HL-60/S4 (cell line): Measurements from ENCODE around the gene GNB5.
"Not testable (repeated sequence)": the region's sequence is repeated elsewhere in the genome, so short reads cannot be mapped to it uniquely, and the experiment has no call there.

ENCODE experiments used
- in situ Hi-C: fragments of 300-500 bp; cut with MboI; formaldehyde crosslinking; loops from 2 replicates; pipeline ENCODE4 v1.14.3; 2022; ENCODE audit warnings: low sequenced_read_pairs

The GNB5 gene

DNA sequence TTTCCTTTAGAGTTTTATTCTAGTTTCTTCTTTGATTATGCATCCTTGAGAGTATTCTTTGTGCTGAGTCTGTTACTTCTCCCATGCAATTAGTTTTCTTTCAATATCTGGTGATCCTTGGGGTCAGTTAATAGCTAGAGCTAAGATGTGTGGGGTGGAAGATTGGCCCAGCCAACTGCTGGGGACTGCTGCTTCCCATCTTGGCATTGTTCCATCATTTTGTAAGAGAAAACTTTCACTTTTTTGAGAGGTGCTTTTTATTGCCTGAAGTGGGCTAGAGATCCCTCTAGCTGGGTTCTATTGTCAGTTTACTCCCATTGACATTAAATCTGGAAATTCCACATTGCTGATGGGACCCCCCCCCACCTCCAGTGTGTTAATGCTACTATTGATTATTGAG is 94.0 kb downstream of the GNB5 start:
- in situ Hi-C loops: no loop called here

DNA sequence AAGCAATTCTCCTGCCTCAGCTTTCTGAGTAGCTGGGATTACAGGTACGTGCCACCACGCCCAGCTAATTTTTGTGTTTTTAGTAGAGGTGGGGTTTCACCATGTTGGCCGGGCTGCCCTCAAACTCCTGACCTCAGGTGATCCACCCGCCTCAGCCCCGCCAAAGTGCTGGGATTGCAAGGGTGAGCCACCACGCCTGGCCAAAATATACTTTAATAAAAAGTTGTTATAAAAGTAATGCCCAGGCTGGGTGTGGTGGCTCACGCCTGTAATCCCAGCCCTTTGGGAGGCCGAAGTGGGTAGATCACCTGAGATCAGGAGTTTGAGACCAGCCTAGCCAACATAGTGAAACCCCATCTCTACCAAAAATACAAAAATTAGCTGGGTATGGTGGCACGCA is 94.7 kb downstream of the GNB5 start:
- in situ Hi-C loops: not testable (repeated sequence)

DNA sequence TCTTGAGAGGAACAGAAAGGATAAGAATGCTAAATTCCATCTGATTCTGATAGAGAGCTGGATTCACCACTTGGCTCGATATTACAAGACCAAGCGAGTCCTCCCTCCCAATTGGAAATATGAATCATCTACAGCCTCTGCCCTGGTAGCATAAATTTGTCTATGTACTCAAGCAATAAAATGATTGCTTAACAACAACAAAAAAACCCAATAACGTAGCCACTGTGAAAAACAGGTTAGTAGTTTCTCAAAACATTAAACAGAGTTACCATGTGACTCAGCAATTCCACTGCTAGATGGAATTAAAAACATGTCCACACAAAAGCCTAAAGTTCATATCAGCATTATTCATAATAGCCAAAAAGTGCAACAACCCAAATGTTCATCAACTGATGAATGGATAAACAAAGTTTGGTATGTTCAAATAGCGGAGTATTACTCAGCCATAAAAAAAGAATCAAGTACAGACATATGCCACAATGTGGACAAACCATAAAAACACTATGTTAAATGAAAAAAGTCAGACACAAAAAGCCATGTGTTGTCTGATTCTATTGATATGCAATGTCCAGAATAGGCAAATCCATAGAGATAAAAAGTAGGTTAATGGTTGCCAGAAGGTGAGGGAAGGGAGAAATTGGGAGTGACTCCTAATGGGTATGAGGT is 95.5 kb downstream of the GNB5 start:
- in situ Hi-C loops: no loop called here

DNA sequence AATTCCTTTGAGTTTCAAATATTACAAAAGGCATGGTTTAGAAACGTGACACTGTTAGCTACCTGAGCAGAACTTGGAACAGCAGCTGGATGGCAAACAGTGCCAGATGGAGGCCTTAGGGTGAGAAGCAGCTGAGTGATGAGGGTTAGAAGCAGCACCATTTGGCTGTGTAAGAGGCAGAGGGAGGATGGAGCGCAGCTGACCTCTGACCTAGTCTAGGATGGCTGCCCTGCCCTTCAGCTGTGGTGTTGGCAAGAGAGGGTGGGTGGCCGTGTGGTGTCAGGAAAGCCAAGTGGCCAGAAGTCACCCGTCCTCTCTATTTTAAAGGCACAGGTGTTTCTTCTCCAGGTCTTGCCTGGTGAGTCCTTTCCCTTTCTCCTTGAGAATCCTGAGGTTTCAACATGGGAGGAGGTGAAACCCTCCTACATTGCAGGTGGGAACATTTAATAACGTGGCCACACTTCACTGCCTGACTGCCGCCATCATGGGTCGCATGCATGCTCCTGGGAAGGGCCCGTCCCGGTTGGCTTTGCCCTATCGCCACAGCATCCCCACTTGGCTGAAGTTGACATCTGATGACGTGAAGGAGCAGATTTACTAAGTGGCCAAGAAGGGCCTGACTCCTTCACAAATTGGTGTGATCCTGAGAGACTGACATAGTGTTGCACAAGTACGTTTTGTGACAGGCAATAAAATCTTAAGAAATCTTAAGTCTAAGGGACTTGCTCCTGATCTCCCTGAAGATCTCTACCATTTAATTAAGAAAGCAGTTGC is 96.2 kb downstream of the GNB5 start:
- in situ Hi-C loops: no loop called here

DNA sequence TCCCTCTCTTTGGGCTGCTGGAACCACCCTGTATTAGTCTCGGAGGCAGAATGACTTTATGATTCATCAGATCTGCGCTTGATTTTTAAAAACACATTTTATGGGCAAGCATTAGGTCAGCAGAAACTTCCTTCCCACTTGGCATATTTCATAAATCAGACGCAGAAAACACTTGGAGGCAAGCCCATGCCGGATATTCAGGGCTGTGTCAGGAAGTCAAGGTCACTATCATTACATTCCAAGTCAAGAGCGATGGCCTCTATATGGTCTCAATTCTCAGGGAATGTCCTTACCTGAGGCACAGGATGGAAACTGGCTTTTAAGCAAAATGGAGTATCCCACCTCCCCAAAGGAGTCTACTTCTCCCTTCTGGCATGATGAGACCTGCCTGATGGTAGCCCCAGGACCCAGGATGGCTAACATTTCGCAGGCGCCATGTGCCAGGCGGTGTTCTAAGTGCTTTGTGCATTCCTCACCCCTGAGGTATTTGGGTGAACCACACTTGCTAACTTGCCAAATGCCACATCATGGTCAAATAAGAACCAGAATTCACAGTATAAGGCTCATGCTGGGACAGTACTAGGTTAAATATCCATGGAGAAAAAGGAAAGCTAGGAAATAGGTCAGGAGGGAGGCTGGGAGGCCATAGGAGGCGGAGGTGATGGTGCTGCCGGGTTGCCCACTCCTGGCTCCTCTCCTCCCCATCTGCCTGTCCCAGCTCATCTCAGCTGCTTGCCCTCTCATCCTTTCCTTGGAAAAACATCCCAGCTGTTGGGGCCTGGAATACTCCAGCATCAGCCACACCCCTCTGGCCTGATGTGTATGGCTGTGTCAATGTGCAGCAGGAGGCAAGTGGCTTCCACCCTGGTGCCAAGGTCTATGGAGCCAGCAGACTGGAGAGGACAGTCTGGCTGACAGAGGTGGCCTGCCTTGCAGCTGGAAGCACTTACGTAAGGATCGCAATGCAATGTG is 97.4 kb downstream of the GNB5 start:
- in situ Hi-C loops: no loop called here

DNA sequence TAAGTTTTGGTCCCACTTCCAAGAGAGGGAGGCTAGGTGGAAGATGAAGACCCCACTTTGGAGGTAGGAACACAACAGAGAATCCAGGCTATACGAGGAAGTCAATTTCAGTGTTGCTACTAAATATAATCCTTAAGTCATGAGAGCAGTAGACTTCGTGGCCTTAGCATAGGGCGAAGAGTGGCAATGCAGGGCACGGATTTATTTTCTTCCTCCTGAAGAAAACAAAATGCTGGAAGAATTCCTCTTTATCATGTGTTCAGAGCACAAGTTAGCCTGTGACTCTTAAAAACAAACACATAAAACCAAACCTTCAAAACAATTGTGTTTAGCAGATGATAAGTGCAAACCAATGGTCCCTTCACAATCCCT is 98.0 kb downstream of the GNB5 start:
- in situ Hi-C loops: no loop called here

DNA sequence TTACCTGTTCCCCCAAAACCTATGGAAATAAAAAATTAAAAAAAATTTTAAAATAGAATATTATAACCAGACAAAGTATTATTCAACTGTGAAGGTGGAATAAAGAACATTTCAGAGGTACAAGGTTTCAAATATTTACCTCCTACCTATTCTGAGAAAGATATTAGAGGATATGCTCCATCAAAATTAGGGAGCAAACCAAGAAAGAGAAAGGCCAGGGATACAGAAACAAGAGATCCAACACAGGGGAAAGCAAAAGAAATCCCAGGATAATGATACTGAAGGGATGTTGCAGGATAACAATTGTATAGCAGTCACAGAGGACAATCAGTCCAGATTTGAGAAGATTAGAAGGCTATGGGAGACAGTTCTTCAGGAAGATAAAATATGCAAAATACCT is 101.0 kb downstream of the GNB5 start:
- in situ Hi-C loops: no loop called here

DNA sequence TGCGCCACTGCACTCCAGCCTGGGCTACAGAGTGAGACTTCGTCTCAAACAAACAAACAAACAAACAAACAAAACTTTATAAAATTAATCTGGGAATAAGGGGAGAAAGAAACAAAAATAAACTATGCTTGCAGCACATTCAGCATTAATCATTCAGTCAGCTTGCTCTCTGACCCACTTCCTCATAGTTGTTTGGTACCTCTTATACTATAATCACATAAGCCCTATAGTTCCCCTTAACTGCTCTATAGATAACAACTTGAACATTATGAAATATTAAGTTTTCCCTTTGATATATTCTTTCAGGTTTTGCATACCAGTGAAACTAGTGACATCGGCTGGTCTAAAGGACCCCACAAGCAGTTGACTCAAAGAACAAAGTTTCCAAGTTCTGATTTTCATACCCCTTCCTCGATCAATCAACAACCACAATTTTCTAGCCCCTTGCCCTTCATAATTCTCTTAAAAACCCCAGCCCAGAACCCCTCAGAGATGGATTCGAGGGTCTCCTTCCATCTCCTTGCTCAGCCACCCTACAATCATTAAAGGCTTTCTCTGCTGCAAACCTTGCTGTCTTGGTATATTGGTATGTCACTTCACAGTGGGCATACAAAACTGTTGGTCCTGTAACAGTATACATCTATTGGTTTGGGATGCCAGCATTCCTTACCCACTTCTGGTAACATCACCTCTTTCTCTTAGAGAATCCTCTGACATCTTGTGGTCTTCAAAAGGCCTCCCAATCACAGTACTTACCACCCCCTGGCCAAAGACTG is 105.0 kb downstream of the GNB5 start:
- in situ Hi-C loops: no loop called here

DNA sequence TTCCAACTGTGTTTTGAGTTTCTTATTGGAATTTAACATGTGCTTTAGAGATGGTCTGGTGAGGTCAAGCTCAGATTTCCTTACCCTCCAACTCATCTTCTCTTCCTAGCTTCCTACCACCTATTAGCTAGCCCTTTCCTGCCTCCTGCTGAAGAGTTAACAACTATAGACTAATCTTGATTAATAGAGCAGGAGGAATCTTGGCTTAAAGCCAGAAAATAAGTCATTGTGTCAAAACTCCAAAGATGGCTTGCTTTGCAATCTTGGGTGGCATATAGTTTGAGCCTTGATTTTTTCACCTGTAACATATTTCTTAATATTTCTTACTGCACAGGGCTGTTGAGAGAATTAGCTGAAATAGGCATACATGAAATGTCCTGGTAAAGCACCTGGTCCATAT is 105.9 kb downstream of the GNB5 start:
- in situ Hi-C loops: no loop called here

DNA sequence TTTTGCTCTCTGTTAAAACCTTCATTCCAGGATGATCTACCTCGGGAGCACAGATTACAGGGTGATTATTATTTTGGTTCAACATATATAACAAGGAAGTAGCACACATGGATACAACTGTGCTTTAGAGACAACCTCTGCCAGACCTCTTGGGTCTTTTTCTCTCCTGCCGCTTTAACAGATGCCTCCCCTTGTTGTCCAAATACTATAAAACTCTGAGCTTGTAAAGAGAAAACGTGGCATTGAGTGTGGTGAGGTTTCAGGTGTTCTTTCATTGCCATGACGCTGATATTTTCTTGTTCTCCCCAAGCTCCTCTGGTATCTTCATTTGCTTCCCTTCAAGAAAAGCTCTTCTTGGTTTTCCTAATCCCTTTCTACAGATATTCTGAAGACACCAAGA is 107.6 kb downstream of the GNB5 start:
- in situ Hi-C loops: no loop called here

DNA sequence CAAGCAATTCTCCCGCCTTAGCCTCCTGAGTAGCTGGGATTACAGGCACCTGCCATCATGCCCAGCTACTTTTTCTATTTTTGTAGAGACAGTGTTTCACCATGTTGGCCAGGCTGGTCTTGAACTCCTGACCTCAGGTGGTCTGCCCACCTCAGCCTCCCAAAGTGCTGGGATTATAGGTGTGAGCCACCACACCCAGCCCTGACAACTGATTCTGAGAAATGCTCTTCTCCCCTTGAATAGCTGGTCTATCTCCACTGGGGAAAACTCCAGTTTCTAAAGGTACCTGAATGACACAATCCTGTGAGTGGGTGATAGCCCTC is 108.2 kb downstream of the GNB5 start:
- in situ Hi-C loops: not testable (repeated sequence)

DNA sequence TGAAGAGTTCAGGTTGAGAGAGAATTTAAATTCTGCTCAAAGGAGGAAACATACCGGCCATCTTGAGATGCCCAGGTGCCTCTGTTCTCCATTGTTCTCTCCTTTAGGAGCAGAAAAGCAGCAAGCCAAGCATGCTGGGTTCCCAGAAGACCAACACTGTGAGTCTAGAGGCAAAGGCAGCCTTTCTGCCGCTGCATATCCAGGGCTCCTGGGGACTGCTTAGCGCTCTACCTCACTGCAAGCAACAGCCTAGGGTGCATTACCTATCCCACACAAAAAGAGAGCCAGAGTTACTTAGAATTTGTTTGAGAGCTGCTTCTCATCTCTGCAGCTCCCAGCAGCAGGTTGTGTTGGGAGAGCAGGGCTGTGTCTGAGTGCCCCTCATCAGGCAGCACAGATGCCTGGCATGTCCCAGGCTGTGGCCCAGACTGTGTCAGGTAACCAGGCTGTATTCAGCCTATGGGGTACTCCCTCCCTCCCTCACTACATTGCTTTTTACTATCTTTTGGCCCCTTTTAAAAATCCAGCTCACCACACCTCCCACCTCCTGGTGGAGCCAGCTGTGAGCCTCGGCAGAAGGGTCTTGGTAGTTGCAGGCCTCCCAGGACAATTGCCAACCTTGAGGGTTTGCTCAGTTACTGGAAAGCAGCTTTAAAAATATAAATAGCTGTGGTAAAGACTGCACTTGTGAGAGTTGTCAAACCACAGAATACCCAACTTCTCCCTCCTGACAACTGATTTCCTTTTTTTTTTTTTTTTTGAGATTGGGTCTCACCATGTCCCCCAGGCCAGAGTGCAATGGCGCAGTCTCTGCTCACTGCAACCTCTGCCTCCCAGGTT is 108.8 kb downstream of the GNB5 start:
- in situ Hi-C loops: no loop called here

DNA sequence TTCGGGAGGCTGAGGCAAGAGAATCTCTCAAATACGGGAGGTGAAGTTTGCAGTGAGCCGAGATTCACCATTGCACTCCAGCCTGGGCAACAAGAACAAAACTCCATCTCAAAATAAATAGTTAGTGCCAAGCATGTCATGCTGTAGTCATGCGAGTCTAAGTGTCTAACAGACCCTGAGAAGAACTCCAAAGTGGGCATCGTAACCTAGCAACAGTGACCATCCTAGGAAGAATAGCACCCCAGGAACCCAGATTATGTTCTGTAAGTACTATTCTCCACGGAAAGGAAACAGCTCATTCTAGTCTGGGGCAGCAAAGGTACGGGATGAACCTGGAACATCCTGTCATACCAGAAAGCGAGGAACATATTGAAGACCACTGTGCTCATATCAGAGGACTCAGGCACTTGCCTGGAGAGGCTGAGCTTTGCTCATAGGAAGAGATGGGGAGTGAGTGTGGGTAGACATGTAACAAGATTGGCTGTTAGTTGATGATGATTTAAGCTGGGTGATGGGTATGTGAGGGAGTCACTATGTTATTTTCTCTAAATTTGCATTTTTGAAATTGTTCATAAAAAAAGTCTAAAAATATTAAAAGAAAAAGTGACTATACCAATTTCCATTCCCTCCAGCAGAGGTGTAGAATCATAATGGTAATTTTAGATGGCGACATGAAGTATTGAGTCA is 110.3 kb downstream of the GNB5 start:
- in situ Hi-C loops: no loop called here

DNA sequence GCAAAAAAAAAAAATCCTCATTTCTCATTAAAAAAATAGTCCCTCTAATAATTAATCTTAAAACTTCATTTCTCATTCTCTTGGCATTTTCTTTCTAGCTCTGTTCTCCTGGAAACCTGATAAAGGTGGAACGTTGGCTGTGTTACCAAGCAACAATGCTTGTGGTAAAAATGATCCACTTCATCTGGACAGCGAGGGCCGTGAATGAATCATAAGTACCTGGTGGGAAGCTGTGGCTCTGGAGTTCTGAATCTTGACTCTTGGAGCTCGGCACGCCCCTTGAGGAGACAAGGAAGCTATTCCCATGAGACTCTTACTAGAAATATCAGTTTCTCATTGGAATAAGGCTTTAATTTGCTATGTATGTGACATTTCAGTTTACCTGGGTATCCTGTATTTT is 111.2 kb downstream of the GNB5 start:
- in situ Hi-C loops: no loop called here

DNA sequence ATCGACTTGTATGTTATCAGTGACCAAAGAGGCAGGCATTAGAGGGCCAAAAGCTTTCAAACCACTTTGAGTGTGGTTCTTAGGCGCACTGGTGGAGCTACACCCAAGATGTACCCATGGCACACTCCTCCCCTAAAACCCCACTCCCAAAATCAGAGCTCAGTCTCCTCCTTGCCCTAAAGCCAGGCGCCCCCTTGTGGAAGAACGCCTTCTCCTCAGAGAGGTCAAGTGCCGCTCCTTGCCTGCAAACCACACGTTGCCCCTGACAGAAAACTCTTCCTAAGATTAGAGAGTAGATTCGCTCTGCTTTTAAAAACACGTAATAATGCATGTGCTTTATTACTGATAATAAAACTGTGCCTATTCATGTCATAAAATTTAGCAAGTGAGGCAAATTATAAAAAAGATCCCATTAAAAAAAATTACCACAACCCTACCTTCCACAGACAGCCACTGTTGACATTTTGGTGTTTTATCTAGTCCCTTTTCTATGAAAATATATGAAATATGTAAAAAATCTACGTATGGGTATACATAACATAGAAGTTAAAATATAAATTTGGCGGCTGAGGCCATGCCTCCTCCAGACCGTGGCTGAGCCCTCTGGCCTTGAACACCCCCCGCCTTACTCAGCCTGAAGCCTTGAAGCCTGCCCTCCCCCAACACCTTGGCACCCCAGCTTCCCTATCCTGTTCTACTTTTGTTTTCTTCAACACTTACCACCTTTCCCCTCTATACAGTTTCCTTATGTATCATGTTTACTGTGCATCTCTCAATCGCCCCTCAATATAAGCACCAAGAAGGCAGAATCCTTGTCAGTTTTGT is 112.1 kb downstream of the GNB5 start:
- in situ Hi-C loops: no loop called here

DNA sequence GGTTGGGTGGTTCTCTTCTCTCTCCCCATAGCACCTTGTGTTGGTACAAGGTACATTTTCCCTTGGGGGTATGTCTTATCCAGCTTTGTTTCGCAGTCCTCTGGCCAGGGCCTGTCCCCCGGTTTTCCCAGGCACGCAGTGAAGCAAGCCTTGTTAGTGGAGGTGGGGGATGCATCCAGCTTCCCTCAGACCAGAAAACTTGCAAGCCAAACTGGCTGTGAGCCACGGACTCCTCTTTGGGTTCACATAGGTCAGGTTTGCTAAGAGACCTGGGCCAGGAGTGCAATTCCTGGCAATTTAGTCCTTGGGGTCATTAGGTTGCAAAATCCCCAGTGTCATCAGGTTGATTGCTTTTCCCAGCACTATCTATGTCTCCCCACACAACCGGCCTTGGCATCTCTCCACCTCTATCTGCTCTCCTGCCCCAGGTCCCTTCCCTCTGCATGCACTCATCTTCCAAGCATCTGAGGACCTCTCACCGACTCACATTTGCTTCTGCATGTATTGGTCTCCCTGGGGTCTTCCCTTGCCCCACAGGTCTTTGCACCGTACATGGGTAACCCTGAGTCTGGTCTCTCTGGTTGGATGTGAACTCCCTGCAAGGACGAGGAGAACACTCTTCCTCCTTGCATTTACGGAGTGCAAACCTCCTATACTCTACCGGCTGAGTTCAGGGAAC is 112.9 kb downstream of the GNB5 start:
- in situ Hi-C loops: no loop called here

DNA sequence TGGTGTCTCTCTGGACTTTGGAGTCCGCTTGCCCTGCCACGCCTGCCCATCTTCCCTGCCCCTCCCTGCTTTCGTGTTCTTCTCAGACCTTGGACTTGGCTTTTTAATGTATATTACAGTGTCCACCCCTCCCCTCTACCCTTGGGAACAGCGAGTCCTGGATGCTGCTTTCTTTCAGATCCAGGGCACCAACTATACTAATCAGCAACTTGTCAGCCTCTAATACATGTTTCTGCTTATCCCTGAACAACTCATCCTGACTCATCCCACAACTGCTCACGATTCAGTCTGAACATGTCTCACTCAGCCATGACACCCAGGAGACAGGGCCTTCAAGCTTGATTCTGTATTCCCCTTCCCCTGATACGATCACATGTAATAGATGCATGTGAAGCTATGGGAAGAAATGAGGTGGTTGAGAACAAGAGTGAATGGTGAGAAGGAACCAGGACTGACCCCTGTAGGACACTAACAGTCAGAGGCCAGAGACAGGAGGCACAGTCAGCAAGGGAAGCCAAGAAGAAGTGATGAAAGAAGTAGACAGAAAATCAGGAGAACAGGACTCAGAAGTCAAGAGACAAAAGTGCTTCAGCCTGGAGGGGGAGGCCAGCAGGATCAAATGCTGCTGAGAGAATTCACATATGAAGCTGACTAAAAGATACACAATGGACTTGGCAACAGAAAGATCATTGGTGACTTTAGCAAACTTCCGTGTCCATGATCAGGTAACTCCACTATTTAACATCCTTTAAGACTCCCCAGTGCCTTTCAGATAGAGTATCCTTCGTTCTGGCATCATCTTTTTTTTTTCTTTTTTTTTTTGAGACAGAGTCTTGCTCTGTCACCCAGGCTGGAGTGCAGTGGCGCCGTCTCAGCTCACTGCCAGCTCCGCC is 114.1 kb downstream of the GNB5 start:
- in situ Hi-C loops: no loop called here
